ENCODE data around the gene IL17RE. TPM values are rescaled to one million over a fixed set of nuclear protein-coding genes. Genes with fewer than 3 reads are reported as not detected.

Gene IL17RE
- total and polyA plus RNA-seq, 2 experiments from 2014 or later = 1.1 to 3.4 TPM

DNA sequence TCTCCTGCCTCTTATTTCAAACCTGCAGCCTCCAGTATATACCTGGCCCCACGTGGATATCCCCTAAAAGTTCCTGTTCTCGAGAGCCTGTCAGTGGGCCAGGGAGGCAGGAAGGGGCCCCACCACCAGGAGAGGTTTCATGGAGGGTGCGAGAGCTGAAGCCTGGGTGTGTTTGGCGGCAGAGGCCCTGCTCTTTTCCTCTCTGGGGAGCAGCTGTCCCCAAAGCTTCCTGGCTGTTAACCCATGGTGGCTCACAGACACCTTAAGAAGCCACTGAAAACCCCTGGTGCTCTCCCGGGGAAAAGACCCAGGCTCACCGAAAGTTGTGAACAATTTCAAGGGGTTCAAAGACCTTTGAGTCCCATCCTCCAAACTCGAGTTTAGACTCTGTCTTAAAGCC is 48.5 kb downstream of the IL17RE start (continued):
- TF ChIP-seq, protein P1, sequence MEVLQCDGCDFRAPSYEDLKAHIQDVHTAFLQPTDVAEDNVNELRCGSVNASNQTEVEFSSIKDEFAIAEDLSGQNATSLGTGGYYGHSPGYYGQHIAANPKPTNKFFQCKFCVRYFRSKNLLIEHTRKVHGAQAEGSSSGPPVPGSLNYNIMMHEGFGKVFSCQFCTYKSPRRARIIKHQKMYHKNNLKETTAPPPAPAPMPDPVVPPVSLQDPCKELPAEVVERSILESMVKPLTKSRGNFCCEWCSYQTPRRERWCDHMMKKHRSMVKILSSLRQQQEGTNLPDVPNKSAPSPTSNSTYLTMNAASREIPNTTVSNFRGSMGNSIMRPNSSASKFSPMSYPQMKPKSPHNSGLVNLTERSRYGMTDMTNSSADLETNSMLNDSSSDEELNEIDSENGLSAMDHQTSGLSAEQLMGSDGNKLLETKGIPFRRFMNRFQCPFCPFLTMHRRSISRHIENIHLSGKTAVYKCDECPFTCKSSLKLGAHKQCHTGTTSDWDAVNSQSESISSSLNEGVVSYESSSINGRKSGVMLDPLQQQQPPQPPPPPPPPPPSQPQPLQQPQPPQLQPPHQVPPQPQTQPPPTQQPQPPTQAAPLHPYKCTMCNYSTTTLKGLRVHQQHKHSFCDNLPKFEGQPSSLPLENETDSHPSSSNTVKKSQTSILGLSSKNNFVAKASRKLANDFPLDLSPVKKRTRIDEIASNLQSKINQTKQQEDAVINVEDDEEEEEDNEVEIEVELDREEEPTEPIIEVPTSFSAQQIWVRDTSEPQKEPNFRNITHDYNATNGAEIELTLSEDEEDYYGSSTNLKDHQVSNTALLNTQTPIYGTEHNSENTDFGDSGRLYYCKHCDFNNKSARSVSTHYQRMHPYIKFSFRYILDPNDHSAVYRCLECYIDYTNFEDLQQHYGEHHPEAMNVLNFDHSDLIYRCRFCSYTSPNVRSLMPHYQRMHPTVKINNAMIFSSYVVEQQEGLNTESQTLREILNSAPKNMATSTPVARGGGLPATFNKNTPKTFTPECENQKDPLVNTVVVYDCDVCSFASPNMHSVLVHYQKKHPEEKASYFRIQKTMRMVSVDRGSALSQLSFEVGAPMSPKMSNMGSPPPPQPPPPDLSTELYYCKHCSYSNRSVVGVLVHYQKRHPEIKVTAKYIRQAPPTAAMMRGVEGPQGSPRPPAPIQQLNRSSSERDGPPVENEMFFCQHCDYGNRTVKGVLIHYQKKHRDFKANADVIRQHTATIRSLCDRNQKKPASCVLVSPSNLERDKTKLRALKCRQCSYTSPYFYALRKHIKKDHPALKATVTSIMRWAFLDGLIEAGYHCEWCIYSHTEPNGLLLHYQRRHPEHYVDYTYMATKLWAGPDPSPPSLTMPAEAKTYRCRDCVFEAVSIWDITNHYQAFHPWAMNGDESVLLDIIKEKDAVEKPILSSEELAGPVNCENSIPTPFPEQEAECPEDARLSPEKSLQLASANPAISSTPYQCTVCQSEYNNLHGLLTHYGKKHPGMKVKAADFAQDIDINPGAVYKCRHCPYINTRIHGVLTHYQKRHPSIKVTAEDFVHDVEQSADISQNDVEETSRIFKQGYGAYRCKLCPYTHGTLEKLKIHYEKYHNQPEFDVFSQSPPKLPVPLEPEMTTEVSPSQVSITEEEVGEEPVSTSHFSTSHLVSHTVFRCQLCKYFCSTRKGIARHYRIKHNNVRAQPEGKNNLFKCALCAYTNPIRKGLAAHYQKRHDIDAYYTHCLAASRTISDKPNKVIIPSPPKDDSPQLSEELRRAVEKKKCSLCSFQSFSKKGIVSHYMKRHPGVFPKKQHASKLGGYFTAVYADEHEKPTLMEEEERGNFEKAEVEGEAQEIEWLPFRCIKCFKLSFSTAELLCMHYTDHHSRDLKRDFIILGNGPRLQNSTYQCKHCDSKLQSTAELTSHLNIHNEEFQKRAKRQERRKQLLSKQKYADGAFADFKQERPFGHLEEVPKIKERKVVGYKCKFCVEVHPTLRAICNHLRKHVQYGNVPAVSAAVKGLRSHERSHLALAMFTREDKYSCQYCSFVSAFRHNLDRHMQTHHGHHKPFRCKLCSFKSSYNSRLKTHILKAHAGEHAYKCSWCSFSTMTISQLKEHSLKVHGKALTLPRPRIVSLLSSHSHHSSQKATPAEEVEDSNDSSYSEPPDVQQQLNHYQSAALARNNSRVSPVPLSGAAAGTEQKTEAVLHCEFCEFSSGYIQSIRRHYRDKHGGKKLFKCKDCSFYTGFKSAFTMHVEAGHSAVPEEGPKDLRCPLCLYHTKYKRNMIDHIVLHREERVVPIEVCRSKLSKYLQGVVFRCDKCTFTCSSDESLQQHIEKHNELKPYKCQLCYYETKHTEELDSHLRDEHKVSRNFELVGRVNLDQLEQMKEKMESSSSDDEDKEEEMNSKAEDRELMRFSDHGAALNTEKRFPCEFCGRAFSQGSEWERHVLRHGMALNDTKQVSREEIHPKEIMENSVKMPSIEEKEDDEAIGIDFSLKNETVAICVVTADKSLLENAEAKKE (CRISPR knock-in tag; IDR thresholded peaks at IDR 0.05) = no peak
- TF ChIP-seq EZH2phosphoT487 (IDR thresholded peaks at IDR 0.05; ENCODE audit: unreplicated experiment) (no peak), CREB1 (CRISPR knock-in tag; IDR thresholded peaks at IDR 0.05; ENCODE audit: low read depth) (no peak)

DNA sequence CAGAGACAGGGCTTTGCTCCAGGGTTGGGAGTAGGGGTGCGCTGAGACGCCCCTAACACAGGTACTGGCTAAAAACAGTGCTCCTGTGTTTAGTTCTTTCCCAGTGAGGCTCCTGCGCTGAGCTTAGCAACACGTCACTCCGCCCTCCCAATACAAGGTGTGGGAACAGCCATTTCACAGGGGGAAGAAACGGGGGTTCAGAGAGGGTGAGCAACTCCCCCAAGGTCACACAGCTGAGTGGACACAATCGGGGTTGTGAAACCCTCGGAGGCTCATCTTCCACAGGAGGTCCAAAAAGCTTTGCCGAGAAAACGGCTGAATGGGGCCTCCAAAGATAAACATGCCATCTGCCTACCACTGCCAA is 48.9 kb downstream of the IL17RE start:
- peaks cover 8% of the 10 kb centered on the region; the same call in 1 of the 3 replicates for H3K36me3 Mint-ChIP-seq (ENCODE audit: low read depth)
- H3K4me3 ChIP-seq = peak overlapping the region; percentile 88
- H3K27me3 Mint-ChIP-seq (ENCODE audit: insufficient read depth, low read depth, poor library complexity) = peaks cover 11% of the 10 kb centered on the region
- no peaks in the 10 kb centered on the region for H3K79me2 ChIP-seq (replicated peaks; ENCODE audit: insufficient read depth)
- peak; percentile 19 for DNase-seq (ENCODE audit: low spot score)
- no peak overlapping the region for H3K27ac Mint-ChIP-seq
- H3K27me3 ChIP-seq (ENCODE audit: insufficient read depth) = peaks cover 13% of the 10 kb centered on the region; the same call in 1 of the 2 replicates
- no peaks in the 10 kb centered on the region for H3K9me2 ChIP-seq (ENCODE audit: insufficient read depth)
- peaks cover 21% of the 10 kb centered on the region for H3K4me1 ChIP-seq (ENCODE audit: insufficient read depth)
- peak overlapping the region; percentile 80; the same call in 1 of the 2 replicates for H2AFZ ChIP-seq
- H3K4me3 Mint-ChIP-seq = peak overlapping the region; percentile 78
- no peak overlapping the region for H3K27ac ChIP-seq (ENCODE audit: low read depth)
- H3F3A ChIP-seq (replicated peaks; ENCODE audit: low read depth) = peaks cover 4% of the 10 kb centered on the region; the same call in 1 of the 2 replicates
- no peaks in the 10 kb centered on the region for H3K9me3 Mint-ChIP-seq
- no peak for ATAC-seq
- peaks cover 29% of the 10 kb centered on the region for H3K4me1 Mint-ChIP-seq
- H4K20me1 ChIP-seq (replicated peaks; ENCODE audit: insufficient read depth) = no peaks in the 10 kb centered on the region; the same call in 1 of the 2 replicates
- peak overlapping the region; percentile 88 for H3K4me2 ChIP-seq
- H3K36me3 ChIP-seq (ENCODE audit: insufficient read depth) = no peaks in the 10 kb centered on the region
- TF ChIP-seq JUNB (IDR thresholded peaks at IDR 0.05; ENCODE audit: unreplicated experiment) (no peak), STAT1 (IDR thresholded peaks at IDR 0.05; ENCODE audit: unreplicated experiment) (no peak), EZH2 (IDR thresholded peaks at IDR 0.05; ENCODE audit: low read depth, unreplicated experiment) (no peak), CREB1 (CRISPR knock-in tag; IDR thresholded peaks at IDR 0.05; ENCODE audit: low read depth) (no peak), EZH2phosphoT487 (IDR thresholded peaks at IDR 0.05; ENCODE audit: unreplicated experiment) (no peak)
- TF ChIP-seq, protein P2, sequence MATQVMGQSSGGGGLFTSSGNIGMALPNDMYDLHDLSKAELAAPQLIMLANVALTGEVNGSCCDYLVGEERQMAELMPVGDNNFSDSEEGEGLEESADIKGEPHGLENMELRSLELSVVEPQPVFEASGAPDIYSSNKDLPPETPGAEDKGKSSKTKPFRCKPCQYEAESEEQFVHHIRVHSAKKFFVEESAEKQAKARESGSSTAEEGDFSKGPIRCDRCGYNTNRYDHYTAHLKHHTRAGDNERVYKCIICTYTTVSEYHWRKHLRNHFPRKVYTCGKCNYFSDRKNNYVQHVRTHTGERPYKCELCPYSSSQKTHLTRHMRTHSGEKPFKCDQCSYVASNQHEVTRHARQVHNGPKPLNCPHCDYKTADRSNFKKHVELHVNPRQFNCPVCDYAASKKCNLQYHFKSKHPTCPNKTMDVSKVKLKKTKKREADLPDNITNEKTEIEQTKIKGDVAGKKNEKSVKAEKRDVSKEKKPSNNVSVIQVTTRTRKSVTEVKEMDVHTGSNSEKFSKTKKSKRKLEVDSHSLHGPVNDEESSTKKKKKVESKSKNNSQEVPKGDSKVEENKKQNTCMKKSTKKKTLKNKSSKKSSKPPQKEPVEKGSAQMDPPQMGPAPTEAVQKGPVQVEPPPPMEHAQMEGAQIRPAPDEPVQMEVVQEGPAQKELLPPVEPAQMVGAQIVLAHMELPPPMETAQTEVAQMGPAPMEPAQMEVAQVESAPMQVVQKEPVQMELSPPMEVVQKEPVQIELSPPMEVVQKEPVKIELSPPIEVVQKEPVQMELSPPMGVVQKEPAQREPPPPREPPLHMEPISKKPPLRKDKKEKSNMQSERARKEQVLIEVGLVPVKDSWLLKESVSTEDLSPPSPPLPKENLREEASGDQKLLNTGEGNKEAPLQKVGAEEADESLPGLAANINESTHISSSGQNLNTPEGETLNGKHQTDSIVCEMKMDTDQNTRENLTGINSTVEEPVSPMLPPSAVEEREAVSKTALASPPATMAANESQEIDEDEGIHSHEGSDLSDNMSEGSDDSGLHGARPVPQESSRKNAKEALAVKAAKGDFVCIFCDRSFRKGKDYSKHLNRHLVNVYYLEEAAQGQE (IDR thresholded peaks at IDR 0.05; ENCODE audit: unreplicated experiment) = no peak
- TF ChIP-seq, protein P3, sequence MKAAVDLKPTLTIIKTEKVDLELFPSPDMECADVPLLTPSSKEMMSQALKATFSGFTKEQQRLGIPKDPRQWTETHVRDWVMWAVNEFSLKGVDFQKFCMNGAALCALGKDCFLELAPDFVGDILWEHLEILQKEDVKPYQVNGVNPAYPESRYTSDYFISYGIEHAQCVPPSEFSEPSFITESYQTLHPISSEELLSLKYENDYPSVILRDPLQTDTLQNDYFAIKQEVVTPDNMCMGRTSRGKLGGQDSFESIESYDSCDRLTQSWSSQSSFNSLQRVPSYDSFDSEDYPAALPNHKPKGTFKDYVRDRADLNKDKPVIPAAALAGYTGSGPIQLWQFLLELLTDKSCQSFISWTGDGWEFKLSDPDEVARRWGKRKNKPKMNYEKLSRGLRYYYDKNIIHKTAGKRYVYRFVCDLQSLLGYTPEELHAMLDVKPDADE (IDR thresholded peaks at IDR 0.05) = no peak
- TF ChIP-seq, protein P4, sequence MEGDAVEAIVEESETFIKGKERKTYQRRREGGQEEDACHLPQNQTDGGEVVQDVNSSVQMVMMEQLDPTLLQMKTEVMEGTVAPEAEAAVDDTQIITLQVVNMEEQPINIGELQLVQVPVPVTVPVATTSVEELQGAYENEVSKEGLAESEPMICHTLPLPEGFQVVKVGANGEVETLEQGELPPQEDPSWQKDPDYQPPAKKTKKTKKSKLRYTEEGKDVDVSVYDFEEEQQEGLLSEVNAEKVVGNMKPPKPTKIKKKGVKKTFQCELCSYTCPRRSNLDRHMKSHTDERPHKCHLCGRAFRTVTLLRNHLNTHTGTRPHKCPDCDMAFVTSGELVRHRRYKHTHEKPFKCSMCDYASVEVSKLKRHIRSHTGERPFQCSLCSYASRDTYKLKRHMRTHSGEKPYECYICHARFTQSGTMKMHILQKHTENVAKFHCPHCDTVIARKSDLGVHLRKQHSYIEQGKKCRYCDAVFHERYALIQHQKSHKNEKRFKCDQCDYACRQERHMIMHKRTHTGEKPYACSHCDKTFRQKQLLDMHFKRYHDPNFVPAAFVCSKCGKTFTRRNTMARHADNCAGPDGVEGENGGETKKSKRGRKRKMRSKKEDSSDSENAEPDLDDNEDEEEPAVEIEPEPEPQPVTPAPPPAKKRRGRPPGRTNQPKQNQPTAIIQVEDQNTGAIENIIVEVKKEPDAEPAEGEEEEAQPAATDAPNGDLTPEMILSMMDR (conservative IDR thresholded peaks at IDR 0.05; ENCODE audit: low read depth in 2 of 2) = no peak
